HepG2 (cell line): ENCODE data around the gene HAUS7. TPM values are rescaled to one million over a fixed set of nuclear protein-coding genes. Genes with fewer than 3 reads are reported as not detected.

Source experiments
- HNRNPK ChIP-seq: fragments of 200-400 bp; formaldehyde crosslinking; IDR thresholded peaks from 2 replicates; pipeline ENCODE4 v1.6.1; 2018; ENCODE audit warnings: low read length, low read depth, moderate library complexity, mild to moderate bottlenecking; ENCODE audit not compliant: poor library complexity, severe bottlenecking
- JUN ChIP-seq: sonication (generic); formaldehyde crosslinking; IDR thresholded peaks from 2 replicates; pipeline ENCODE4 v1.4.0; 2020; ENCODE audit warnings: mild to moderate bottlenecking, missing genetic modification reagents
- MIER2 ChIP-seq: IDR thresholded peaks from 2 replicates; pipeline ENCODE4 v1.6.1; 2016; ENCODE audit warnings: missing biosample characterization, missing genetic modification reagents
- TEAD2 ChIP-seq: sonication (generic); formaldehyde crosslinking; IDR thresholded peaks from 2 replicates; pipeline ENCODE4 v1.9.0; 2021; ENCODE audit warnings: missing genetic modification reagents
- polyA plus RNA-seq, 8 experiments: library from polyadenylated mRNA; depleted of rRNA in 3 of 8; stranded (reverse) in 7 of 8; unstranded in 1 of 8; fragments of >200 nt; fragmentation: Illumina TruSeq in 4 of 8; extraction: Trizol in 4 of 8; gene quantifications; 2 replicates each; pipeline versions ENCODE4 v1.2.1 to v1.2.3, GENCODE V29; 2011 to 2016; ENCODE audit warnings: low read depth in 4 of 8, missing spikeins in 1 of 8, mixed read lengths in 1 of 8; ENCODE audit not compliant: insufficient read depth in 1 of 8
- total RNA-seq, 5 experiments: library from RNA; depleted of rRNA; stranded (reverse); fragments of >200 nt; fragmentation: Illumina TruSeq; extraction: Trizol; gene quantifications; 2 replicates each; pipeline ENCODE4 v1.2.3, GENCODE V29; 2016; ENCODE audit warnings: low read depth in 1 of 5
- TF ChIP-seq, protein P1 (sequence below): IDR thresholded peaks from 2 replicates; pipeline ENCODE4 v1.6.1; 2016; ENCODE audit warnings: low read depth, missing genetic modification reagents, missing compliant biosample characterization
- TF ChIP-seq, protein P2 (sequence below): sonication (generic); formaldehyde crosslinking; IDR thresholded peaks from 2 replicates; pipeline ENCODE4 v1.4.0; 2020; ENCODE audit warnings: missing genetic modification reagents
- TF ChIP-seq, protein P3 (sequence below): sonication (generic); formaldehyde crosslinking; IDR thresholded peaks from 2 replicates; pipeline ENCODE4 v1.8.1; 2023; ENCODE audit warnings: mild to moderate bottlenecking, missing genetic modification reagents
- TF ChIP-seq, protein P4 (sequence below): sonication (generic); formaldehyde crosslinking; IDR thresholded peaks from 2 replicates; pipeline ENCODE4 v1.4.0; 2020; ENCODE audit warnings: missing genetic modification reagents, borderline replicate concordance
- TF ChIP-seq, protein P5 (sequence below): sonication (generic); formaldehyde crosslinking; IDR thresholded peaks from 2 replicates; pipeline ENCODE4 v1.4.0; 2020; ENCODE audit warnings: mild to moderate bottlenecking, missing genetic modification reagents, borderline replicate concordance
- TF ChIP-seq, protein P6 (sequence below): sonication (generic); formaldehyde crosslinking; IDR thresholded peaks from 2 replicates; pipeline ENCODE4 v1.4.0; 2020; ENCODE audit warnings: mild to moderate bottlenecking, missing genetic modification reagents

Gene HAUS7
- total and polyA plus RNA-seq, 2 of the 13 experiments (the other 11 are each of a cell fraction or from before 2014, with no cell fraction given): 10.9 to 42.4 TPM

DNA sequence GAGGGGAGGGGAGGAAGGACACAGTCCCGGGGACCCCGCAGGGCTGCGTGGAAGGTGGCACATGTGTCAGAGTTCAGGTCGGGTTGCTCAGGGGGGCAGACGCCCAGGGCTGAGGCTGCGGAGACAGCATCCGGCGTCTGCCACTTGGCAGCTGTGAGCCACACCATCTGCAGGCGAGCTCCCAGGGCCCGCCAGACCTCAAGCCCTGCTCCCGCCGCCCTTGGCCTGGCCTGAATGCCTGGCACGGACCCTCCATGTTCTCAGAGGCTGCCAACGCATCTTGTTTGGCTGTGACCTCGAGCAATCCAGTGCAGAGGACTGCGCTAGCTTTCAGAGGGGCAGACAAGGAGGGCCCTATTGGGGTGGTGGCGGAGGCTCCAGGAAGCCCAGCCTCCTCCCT lies 29.5 kb upstream of the HAUS7 start (continued):
- TF ChIP-seq, protein P1, sequence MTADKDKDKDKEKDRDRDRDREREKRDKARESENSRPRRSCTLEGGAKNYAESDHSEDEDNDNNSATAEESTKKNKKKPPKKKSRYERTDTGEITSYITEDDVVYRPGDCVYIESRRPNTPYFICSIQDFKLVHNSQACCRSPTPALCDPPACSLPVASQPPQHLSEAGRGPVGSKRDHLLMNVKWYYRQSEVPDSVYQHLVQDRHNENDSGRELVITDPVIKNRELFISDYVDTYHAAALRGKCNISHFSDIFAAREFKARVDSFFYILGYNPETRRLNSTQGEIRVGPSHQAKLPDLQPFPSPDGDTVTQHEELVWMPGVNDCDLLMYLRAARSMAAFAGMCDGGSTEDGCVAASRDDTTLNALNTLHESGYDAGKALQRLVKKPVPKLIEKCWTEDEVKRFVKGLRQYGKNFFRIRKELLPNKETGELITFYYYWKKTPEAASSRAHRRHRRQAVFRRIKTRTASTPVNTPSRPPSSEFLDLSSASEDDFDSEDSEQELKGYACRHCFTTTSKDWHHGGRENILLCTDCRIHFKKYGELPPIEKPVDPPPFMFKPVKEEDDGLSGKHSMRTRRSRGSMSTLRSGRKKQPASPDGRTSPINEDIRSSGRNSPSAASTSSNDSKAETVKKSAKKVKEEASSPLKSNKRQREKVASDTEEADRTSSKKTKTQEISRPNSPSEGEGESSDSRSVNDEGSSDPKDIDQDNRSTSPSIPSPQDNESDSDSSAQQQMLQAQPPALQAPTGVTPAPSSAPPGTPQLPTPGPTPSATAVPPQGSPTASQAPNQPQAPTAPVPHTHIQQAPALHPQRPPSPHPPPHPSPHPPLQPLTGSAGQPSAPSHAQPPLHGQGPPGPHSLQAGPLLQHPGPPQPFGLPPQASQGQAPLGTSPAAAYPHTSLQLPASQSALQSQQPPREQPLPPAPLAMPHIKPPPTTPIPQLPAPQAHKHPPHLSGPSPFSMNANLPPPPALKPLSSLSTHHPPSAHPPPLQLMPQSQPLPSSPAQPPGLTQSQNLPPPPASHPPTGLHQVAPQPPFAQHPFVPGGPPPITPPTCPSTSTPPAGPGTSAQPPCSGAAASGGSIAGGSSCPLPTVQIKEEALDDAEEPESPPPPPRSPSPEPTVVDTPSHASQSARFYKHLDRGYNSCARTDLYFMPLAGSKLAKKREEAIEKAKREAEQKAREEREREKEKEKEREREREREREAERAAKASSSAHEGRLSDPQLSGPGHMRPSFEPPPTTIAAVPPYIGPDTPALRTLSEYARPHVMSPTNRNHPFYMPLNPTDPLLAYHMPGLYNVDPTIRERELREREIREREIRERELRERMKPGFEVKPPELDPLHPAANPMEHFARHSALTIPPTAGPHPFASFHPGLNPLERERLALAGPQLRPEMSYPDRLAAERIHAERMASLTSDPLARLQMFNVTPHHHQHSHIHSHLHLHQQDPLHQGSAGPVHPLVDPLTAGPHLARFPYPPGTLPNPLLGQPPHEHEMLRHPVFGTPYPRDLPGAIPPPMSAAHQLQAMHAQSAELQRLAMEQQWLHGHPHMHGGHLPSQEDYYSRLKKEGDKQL: no peak
- TF ChIP-seq, protein P2, sequence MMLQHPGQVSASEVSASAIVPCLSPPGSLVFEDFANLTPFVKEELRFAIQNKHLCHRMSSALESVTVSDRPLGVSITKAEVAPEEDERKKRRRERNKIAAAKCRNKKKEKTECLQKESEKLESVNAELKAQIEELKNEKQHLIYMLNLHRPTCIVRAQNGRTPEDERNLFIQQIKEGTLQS (CRISPR knock-in tag): no peak
- TF ChIP-seq MIER2 (CRISPR knock-in tag) (no peak), TEAD2 (CRISPR knock-in tag) (no peak), HNRNPK (no peak), JUN (CRISPR knock-in tag) (no peak)
- TF ChIP-seq, protein P3, sequence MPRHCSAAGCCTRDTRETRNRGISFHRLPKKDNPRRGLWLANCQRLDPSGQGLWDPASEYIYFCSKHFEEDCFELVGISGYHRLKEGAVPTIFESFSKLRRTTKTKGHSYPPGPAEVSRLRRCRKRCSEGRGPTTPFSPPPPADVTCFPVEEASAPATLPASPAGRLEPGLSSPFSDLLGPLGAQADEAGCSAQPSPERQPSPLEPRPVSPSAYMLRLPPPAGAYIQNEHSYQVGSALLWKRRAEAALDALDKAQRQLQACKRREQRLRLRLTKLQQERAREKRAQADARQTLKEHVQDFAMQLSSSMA (CRISPR knock-in tag): no peak
- TF ChIP-seq, protein P4, sequence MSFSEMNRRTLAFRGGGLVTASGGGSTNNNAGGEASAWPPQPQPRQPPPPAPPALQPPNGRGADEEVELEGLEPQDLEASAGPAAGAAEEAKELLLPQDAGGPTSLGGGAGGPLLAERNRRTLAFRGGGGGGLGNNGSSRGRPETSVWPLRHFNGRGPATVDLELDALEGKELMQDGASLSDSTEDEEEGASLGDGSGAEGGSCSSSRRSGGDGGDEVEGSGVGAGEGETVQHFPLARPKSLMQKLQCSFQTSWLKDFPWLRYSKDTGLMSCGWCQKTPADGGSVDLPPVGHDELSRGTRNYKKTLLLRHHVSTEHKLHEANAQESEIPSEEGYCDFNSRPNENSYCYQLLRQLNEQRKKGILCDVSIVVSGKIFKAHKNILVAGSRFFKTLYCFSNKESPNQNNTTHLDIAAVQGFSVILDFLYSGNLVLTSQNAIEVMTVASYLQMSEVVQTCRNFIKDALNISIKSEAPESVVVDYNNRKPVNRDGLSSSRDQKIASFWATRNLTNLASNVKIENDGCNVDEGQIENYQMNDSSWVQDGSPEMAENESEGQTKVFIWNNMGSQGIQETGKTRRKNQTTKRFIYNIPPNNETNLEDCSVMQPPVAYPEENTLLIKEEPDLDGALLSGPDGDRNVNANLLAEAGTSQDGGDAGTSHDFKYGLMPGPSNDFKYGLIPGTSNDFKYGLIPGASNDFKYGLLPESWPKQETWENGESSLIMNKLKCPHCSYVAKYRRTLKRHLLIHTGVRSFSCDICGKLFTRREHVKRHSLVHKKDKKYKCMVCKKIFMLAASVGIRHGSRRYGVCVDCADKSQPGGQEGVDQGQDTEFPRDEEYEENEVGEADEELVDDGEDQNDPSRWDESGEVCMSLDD: no peak
- TF ChIP-seq, protein P5, sequence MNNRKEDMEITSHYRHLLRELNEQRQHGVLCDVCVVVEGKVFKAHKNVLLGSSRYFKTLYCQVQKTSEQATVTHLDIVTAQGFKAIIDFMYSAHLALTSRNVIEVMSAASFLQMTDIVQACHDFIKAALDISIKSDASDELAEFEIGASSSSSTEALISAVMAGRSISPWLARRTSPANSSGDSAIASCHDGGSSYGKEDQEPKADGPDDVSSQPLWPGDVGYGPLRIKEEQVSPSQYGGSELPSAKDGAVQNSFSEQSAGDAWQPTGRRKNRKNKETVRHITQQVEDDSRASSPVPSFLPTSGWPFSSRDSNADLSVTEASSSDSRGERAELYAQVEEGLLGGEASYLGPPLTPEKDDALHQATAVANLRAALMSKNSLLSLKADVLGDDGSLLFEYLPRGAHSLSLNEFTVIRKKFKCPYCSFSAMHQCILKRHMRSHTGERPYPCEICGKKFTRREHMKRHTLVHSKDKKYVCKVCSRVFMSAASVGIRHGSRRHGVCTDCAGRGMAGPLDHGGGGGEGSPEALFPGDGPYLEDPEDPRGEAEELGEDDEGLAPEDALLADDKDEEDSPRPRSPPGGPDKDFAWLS (CRISPR knock-in tag): no peak
- TF ChIP-seq, protein P6, sequence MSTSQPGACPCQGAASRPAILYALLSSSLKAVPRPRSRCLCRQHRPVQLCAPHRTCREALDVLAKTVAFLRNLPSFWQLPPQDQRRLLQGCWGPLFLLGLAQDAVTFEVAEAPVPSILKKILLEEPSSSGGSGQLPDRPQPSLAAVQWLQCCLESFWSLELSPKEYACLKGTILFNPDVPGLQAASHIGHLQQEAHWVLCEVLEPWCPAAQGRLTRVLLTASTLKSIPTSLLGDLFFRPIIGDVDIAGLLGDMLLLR: no peak
